HG03520 (cell line): ENCODE data around the gene PPT2.

Source experiments
- ATAC-seq: cut with Tn5 transposase; IDR thresholded peaks from one replicate; pipeline ENCODE4 v1.9.1; 2021; ENCODE audit warnings: mild to moderate bottlenecking, moderate library complexity; ENCODE audit not compliant: unreplicated experiment

Gene PPT2

GRCh38 chr6:32153564-32154513 lies at the start of gene PPT2:
Gene PPT2 (plus strand): TSS chr6:32154141. CDS start chr6:32154595, 454 bp downstream.
- no peak for ATAC-seq

- ATAC-seq = no peak
These were observed 48.5 kb upstream of the PPT2 start for GRCh38 chr6:32105433-32105832.

- no peak for ATAC-seq
These were observed 46.5 kb upstream of the PPT2 start for GRCh38 chr6:32107406-32107805.

GRCh38 chr6:32108094-32108627 lies 45.8 kb upstream of the PPT2 start:
- ATAC-seq = no peak

GRCh38 chr6:32108727-32109113 lies 45.2 kb upstream of the PPT2 start:
- no peak for ATAC-seq

- ATAC-seq = no peak
These were observed 44.7 kb upstream of the PPT2 start, which contains the start of gene TNXB for GRCh38 chr6:32109114-32109764. Gene TNXB (minus strand): TSS chr6:32109338. CDS start chr6:32098198, 11,140 bp downstream.

GRCh38 chr6:32109765-32110160 lies 44.2 kb upstream of the PPT2 start:
- no peak for ATAC-seq

GRCh38 chr6:32110632-32111031 lies 43.3 kb upstream of the PPT2 start:
- ATAC-seq = no peak

GRCh38 chr6:32111424-32112066 lies 42.4 kb upstream of the PPT2 start:
- no peak for ATAC-seq

GRCh38 chr6:32112431-32112980 lies 41.4 kb upstream of the PPT2 start:
- no peak for ATAC-seq

- ATAC-seq = no peak
These were observed 40.3 kb upstream of the PPT2 start for GRCh38 chr6:32113386-32114352.

GRCh38 chr6:32114796-32115195 lies 39.1 kb upstream of the PPT2 start:
- ATAC-seq = no peak

- ATAC-seq = no peak
These were observed 38.3 kb upstream of the PPT2 start for GRCh38 chr6:32115623-32116022.

GRCh38 chr6:32116674-32117073 lies 37.3 kb upstream of the PPT2 start:
- ATAC-seq = no peak

- no peak for ATAC-seq
These were observed 36.5 kb upstream of the PPT2 start for GRCh38 chr6:32117461-32117860.

GRCh38 chr6:32118782-32119628 lies 34.9 kb upstream of the PPT2 start:
- ATAC-seq = no peak

GRCh38 chr6:32120573-32121059 lies 33.3 kb upstream of the PPT2 start:
- ATAC-seq = no peak

GRCh38 chr6:32123681-32124080 lies 30.3 kb upstream of the PPT2 start:
- no peak for ATAC-seq

- ATAC-seq = no peak
These were observed 27.1 kb upstream of the PPT2 start for GRCh38 chr6:32126880-32127279.
